CD4-positive, alpha-beta T cell treated with Interleukin-6 for 4 hours (primary cell): ENCODE results near the gene PCDH15.

Experiments used
- DNase-seq: peaks from one replicate; pipeline ENCODE4 v3.0.0-alpha.2; 2020; ENCODE audit warnings: mixed read lengths

PCDH15 gene

DNA sequence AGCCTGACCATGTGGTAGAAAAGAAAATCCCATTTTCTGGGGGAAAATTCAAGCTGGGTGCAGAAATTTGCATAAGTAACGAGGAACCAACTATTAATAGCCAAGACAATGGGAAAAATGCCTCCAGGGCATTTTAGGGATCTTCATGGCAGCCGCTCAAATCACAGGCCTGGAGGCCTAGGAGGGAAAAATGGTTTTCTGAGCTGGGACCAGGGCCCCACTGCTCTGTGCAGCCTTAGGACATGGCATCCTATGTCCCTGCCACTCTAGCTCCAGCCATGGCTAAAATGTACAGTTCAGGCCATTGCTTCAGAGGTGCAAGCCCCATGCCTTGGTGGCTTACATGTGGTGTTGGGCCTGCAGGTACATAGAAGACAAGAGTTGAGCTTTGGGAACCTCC, 459.0 kb downstream of the PCDH15 start:
- no peak for DNase-seq

DNA sequence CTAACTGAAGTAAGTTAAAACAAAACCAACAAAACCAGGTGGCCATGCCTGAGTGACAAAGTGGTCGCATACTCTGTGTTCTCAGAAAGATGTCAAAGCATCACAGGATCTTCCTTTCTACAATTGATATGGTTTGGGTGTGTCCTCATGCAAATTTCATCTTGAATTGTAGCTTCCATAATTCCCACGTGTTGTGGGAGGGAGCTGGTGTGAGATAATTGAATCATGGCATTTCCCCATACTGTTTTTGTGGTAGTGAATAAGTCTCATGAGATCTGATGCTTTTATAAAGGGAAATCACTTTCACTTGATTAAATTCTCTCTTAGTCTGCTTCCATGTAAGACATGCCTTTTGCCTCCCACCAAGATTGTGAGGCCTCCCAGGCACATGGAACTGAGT, 465.7 kb downstream of the PCDH15 start:
- DNase-seq = no peak

DNA sequence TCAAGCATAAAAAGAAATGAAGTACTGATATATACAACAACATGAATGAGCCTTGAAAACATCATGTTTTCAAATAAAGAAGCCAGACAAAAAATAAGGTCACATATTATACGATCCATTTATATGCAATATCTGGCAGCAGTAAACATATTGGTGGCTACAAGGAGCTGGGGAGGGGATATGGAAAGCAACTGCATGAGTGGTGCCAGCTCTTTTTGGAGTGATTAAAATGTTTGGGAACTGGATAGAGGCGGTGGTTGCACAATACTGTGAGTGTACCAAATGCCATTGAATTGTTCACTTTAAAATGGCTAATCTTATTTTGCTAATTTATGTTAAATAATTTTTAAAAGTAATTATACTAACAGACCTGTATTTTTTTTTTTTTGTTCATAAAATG, 481.7 kb downstream of the PCDH15 start:
- no peak for DNase-seq

DNA sequence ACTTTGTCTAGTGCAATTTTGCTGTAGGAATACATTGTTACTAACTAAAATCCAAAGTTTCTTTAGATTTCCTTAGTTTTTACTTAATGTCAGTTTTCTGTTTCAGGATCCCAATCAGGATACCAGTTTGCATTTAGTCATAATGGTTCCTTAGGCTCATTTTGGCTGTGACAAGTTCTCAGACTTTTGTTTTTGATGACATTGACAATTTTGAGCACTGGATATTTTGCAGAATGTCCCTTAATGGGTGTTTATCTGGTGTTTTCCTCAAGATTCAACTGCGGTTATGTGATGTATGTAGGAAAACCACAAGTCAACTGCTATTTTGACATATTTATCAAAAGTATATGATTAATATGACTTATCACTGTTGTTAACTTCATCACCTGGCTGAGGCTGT, 482.6 kb downstream of the PCDH15 start:
- DNase-seq = no peak

DNA sequence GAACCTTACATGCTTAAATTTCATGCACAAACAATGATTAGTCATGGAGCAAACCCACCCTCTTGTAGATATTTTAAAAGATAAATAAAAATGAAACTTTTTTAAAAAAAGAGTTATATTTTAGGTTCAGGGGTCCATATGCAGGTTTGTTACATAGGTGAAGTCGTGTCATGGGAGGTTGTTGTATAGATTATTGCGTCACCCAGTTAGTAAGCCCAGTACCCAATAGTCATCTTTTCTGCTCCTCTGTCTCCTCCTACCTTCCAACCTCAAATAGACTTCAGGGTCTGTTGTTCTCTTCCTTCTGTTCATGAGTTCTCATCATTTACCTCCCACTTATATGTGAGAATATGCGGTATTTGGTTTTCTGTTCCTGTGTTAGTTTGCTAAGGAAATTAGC, 486.6 kb downstream of the PCDH15 start:
- DNase-seq = no peak

DNA sequence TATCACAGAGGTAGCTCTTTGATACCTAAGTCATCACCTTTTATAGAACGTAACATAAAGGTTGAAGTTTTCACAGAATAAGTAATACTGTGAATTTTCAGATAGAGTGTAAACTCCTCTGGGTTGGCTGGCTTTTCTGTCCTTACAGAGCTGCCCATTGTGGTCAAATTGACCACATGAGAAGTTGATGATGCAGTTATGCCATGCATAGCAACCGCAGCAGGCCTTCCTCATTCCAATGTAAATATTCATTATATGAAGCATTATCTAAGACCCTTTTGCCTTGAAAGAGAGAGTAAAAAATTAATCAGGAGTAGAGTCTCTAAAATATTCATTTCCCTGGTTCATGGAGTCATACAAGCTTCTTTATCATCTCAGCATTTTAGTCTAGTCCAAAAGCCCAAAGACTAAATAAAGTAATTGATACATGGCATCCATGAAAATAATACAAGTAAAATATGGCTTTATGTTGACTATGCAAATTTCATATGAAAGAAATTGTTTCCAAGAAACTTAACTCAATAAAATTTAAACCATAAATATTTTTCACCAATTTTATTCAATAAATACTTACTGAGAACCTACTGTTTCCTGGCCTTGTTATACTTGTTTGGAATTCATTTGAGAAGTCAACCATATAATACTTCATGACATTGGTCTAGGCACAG, 516.4 kb downstream of the PCDH15 start:
- no peak for DNase-seq

DNA sequence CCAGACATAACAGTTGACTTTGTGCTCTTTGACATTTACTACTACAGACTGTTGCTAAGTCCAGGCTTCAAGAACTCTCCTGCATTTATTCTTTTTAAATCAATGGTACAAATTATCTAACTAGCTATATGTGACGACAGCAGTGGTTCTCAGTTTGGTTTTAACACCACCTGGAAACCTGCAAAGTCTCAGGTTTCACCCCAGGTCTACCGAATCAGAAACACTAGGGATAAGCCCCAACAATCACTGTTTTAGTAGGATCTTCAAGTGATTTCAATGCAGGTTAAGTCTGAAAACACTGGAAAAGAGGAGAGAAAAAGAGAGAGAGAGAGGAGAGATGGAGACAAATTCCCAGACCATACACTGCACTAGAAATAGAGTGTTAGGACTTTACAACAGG, 519.0 kb downstream of the PCDH15 start:
- DNase-seq = no peak

DNA sequence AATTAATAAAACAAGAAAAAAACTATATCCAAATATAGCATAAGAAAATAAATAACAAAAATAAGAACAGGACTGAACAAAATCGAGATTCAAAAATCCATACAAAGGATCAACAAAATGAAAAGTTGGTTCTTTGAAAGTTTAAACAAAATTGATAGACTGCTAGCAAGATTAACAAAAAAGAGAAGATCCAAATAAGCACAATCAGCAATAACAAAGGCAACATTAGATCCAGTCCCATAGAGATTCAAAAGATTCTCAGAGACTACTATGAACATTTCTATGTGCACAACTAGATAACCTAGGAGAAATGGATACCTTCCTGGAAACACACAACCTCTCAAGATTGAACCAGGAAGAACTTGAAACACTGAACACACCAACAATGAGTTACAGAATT, 534.6 kb downstream of the PCDH15 start:
- no peak for DNase-seq

DNA sequence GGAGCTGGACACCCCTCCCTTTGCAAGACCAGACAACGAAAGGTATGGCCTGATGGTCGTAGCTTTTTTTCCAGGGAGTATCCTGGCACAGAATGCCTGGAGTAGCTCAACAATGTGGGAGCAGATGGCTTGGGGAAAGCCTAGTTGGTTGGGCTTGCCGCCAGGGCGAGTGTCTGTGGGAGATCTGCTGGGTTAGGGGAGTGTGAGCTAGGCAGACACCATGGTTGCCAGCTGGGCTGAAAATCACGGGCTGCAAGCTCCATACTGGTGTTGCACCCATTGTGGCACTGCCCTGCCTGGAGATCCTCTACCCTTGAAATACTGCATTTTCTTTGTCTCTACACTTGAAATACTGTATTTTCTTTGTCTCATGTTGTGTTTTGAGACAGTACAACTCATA, 538.3 kb downstream of the PCDH15 start:
- DNase-seq = no peak

DNA sequence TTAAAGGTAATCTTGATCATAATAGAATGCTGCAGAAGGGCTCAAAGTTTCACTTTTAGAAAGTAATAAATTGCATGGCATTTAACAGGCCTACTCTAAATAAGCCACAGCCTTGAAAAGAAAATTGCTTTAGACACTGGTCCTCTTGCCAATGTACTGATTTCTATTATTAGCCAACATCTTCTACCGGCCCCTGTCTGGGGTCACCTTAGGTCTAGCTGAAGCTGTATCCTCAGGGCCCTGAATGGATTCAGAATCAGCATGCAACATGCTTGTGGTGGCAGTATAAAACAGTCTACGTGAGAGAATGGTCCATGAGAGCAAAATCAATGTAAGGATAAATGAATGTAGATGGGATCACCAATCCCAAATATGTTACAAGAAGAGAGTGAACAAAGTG, 541.9 kb downstream of the PCDH15 start:
- DNase-seq = no peak

DNA sequence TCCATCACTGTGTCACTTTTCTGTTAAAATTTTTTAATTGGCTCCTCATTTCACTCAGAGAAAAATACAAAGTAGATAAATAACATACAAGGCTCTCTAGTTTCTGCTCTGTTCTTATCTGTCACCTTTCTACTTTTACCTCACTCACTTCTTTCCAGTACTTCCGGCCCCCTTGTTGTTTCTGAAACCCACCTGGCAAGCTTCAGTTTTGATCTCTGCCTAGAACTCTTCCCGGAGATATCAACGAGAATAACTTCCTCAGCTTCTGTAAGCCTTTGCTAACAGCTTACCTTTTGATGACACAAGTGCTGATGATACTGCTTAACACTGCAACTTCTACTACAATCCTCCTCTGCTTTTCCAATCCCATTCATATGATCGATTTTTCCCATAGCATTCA, 566.2 kb downstream of the PCDH15 start:
- no peak for DNase-seq

DNA sequence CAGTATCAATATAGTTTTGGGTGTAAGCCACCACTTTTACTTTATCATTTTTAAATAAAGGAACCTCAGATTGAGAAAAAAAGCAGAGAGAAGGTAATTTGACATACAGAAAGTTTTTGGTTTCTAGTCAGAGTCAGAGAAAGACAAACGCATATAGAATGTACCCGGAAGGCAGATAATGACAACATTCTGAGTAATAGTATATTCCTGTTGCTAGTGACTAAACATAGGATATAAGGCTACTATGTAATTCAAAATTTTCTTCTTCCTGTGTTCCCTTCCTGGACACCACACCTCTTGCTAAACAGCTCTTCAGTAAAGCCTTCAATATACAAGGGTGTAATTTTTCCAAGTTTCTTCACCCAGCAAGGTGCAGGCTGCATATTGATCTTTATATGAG, 597.6 kb downstream of the PCDH15 start:
- DNase-seq = no peak

DNA sequence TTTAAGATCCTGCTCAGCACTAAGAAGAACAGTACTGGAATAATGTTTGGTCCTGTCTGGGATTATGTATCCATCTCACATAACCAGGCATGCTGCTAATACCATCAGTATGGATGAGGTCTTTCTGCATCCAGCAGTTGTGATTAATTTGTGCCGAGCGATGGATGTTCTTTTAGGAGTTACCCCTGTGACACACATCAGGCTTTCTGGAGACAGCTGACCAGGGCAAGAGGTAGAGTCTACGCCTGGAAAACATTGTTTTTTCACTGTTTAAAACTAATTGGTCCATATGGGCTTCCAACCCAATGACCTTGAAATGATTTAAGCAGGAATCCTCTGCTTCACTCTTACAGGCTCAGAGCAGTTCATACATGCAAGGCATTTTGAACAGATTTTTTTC, 603.0 kb downstream of the PCDH15 start:
- no peak for DNase-seq

DNA sequence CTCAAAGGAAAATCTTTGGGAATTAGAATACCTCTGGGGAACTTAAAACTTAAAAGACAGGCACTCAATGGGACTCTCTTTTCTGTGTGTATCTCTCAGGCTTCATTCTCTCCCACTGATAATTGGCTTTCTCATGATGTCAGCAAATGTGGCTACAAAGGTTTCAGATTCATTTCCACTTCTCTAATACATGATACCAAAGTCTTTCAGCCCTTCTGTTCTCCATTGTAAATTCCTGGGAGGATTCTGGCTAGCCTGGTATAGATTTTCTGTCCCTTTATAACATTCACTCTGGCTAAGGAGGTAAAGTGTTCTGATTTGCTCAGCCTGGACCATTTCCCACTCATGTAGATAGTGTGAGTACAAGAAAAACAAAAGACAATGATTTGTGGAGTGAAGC, 606.2 kb downstream of the PCDH15 start:
- no peak for DNase-seq

DNA sequence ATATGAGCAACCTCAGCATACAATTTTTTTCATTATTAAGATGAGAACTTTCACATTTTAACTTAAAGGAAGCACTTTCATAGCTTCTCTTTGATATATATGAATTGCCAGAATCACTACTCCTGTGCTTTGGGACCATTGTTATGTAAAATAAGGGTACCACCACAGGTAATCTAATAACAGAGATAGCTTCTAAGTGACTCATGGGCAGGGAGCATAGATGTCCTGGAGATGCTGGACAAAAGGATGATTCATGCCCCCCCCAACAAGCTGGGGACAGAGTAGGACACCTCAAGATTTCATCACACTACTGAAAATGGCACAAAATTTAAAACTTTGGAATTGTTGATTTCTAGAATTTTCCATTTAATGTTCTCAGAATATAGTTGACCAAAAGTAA, 641.1 kb downstream of the PCDH15 start:
- no peak for DNase-seq

DNA sequence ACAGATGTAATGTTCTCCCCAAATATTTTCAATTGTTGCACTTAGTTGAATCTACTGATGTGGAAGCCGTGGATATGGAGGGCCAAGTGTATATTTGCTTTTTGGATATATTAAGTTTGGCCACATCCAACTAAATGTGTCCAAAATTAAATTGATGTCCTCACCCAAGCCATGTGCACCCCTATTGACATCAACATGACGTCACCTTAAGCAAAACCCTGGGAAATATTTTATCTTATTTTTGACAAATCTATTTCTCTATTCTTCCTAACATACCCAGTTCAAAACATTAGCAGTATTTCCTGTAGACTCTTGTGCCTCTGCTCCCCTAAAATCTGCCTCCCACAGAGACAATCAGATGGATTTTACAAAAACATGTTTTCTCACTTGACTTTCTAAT, 652.5 kb downstream of the PCDH15 start:
- DNase-seq = no peak

DNA sequence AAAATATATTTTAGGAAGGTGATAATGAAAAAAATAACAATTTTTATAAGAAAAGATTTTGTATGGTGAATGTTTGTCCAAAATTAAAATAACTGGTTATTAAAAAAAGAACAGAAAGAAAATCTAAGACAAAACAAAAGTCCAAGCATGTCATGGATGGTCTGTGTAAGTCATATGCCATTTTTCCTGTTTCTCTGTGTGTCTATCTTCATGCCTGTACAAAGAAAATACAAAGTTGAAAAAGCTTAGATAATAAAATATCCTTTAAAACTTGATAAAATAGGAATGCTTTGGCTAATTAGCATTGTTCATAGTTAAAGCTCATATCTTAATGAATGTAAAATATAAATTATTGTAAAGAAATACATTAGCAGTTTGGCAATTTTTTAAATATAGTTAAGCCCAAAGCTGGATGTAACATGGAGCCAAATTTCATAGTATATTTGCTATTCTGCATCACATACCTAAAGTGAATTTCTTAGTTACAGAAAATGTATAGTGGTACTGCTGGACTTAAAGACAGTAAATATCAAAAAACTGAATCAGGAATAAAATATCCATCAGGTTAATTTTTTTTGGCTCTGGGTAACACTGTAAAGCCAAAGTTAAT, 661.1 kb downstream of the PCDH15 start:
- DNase-seq = no peak

DNA sequence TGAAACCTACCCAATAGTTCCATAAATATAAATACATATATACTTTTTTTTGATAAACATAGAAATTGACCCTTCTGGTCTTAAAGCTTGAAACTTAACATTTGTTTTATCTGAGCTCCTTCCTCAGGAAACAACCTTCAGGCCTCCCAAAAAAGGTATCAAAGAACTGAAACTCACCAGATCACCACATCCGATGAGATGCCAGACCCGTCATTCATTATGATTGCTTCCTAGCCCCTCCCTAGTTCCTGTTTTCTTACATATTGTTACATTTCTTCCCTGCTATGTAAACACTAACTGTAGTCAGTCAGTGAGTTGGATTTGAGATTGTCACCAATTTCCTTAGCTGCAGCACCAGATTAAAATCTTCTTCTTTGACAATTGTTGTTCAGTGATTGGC, 663.6 kb downstream of the PCDH15 start:
- no peak for DNase-seq

DNA sequence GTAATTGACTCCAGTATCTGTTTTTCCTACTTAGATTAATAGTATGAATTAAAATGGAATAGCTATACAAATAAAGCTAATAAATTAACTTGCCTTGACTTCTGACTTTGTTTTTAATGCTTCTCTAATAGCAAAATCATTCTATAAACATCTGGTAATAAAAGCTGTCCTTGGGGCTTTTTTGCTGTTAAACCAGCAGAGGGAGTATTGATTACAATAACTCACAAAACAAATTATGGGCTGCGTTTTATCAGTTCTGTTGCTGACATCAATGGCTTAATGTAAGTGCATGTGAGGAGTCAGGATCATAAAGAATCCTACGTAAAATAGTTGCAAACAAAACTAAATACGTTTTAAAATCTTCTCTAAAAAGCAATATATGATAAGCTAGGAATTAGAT, 667.8 kb downstream of the PCDH15 start:
- DNase-seq = no peak

DNA sequence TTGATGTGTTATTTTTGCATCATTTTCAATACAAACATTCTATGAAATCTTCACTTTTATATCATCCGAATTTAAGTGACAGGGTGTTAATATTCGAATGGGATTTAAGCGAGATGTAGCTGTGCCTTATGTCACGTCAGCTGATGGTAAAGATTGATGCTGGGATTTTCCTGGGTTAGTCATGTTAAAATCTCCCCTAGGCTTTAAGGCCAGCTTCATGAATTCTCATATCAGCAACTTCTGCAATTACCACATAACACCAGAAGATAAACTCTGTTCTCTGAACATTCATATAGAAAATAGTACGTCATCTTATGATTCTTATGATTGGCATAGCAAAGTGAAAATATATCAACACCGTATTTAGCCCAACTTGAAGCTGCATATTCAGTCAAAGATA, 669.2 kb downstream of the PCDH15 start:
- DNase-seq = no peak

DNA sequence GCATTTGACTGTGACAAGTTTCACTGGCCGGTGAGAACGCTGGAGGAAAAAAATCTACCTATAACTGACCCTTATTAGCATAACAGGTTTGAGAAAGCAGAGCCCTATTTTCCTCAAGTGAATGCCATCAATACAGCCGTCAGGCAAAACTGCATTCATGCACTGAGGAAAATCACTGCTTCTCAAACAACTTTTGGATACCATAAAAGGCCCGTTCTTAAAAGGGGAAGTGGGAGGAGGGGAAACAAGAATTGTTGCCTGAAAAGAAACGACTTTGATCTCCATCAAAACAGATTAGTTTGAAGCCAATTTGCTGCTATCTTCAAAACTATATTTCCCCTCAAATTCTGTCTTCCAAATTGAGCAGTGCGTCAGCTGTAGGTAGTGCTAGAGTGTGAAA, 670.6 kb downstream of the PCDH15 start:
- no peak for DNase-seq

DNA sequence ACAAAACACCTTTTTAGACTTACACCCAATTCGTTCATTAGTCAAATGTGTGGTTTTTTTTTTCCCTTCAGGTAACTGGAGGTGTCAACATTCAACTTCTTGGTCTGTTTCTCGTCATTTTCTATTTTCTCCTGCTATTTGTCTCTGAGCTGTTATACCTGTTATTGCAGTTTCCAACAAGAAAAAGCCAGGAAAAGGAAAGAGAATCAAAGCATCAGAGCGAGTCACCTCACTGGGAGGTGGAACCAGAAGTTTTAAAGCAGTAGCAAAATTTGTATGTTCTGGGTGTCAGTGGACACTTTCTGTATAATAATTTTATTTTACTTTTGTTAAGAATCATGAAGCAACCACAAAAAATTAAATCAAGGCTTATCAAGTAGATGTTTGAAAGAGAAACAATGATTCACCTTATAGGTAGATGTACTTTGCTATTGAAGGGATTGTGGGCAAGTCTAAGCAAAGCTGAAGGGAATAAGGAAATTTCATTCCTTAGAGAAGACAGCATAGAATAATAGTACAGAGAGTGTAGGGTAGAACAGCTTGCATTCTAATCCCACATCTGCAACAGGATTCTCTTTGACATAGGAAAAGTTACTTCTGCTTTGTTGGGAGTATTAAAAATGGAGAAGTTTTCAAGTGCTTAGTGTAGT, 675.8 kb downstream of the PCDH15 start:
- no peak for DNase-seq

DNA sequence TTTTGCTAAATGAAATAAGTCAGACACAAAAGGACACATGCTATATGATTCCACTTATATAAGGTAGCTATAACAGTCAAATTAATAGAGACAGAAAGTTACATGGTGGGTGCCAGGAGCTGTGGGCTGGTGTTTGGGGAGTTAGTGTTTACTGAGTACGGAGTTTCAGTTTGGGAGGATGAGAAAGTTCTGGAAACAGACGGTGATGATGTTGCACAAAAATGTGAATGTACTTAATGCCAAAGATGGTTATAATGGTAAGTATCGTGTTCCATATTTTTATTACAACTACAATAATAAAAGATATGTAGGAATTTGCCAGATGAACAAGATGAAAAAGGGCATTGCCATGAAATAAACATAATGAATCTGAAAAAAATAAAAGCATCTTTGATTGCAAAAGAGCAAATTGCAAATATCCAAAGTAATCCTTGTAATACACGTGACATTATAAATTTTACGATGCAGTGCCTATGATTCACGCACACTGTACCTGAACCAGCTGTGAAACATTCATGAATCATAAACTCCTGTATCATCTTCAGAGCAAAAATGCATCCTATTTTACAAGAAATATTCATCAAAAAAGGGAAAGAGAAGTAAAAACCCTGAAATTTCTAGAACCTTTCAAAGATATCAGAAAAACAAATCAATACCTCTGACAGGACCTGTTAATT, 676.7 kb downstream of the PCDH15 start:
- no peak for DNase-seq

DNA sequence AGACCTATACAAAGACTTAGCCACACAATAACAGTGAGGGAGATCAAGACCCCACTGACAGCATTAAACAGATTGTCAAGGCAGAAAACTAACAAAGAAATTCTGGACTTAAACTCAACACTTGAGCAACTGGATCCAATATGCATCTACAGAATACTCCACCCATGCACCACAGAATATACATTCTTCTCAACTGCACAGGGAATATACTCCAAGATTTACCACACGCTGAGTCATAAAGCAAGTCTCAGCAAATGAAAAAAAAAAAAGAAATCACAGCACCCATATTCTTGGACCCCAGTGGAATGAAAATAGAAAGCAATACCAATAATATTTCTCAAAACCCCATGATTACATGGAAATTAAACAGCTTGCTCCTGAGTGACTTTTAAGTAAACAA, 680.2 kb downstream of the PCDH15 start:
- no peak for DNase-seq
